H9 (cell line): ENCODE measurements around the gene PTPRN2. TPM values are rescaled to one million over a fixed set of nuclear protein-coding genes. Genes with fewer than 3 reads are reported as not detected.

Source experiments
- DNase-seq: peaks from one replicate; pipeline ENCODE4 v3.0.0-alpha.2; 2017
- H2AFZ ChIP-seq: one replicate; pipeline ENCODE4 v1.6.1; 2013; ENCODE audit warnings: mild to moderate bottlenecking, low read length, control low read depth, moderate library complexity
- H2AK5ac ChIP-seq: 2 replicates; pipeline ENCODE4 v1.6.1; 2013; ENCODE audit warnings: low read length, control low read depth, mixed read lengths; ENCODE audit not compliant: insufficient read length
- H2BK120ac ChIP-seq: one replicate; pipeline ENCODE4 v1.6.1; 2013; ENCODE audit warnings: low read depth, mild to moderate bottlenecking, low read length, control low read depth, inconsistent platforms; ENCODE audit not compliant: poor library complexity, severe bottlenecking
- H2BK12ac ChIP-seq: 2 replicates; pipeline ENCODE4 v1.6.1; 2013; ENCODE audit warnings: low read length, control low read depth, mixed read lengths, low read depth; ENCODE audit not compliant: insufficient read length
- H2BK15ac ChIP-seq: 2 replicates; pipeline ENCODE4 v1.6.1; 2013; ENCODE audit warnings: low read depth, low read length, control low read depth
- H2BK20ac ChIP-seq: one replicate; pipeline ENCODE4 v1.6.1; 2013; ENCODE audit warnings: low read depth, mild to moderate bottlenecking, low read length, control low read depth, inconsistent platforms; ENCODE audit not compliant: poor library complexity, severe bottlenecking
- H2BK5ac ChIP-seq: 2 replicates; pipeline ENCODE4 v1.6.1; 2013; ENCODE audit warnings: low read length, control low read depth, mixed read lengths; ENCODE audit not compliant: insufficient read length
- H3K14ac ChIP-seq: 2 replicates; pipeline ENCODE4 v1.6.1; 2013; ENCODE audit warnings: low read length, control low read depth; ENCODE audit not compliant: insufficient read depth
- H3K18ac ChIP-seq: 2 replicates; pipeline ENCODE4 v1.6.1; 2013; ENCODE audit warnings: low read depth, mild to moderate bottlenecking, mixed read lengths, low read length, control low read depth; ENCODE audit not compliant: insufficient read length
- H3K23ac ChIP-seq: 2 replicates; pipeline ENCODE4 v1.6.1; 2013; ENCODE audit warnings: low read length, control low read depth, mixed read lengths, low read depth; ENCODE audit not compliant: insufficient read length
- H3K23me2 ChIP-seq: 2 replicates; pipeline ENCODE4 v1.6.1; 2013; ENCODE audit warnings: low read depth, mild to moderate bottlenecking, mixed read lengths, low read length, control low read depth; ENCODE audit not compliant: insufficient read length, poor library complexity, severe bottlenecking
- H3K27ac ChIP-seq: 2 replicates; pipeline ENCODE4 v1.5.1; 2013; ENCODE audit warnings: low read length, control low read depth, mixed read lengths, low read depth; ENCODE audit not compliant: insufficient read length
- H3K27me3 ChIP-seq: 2 replicates; pipeline ENCODE4 v1.6.1; 2013; ENCODE audit warnings: low read length, control low read depth, inconsistent platforms; ENCODE audit not compliant: insufficient read depth
- H3K4ac ChIP-seq: 2 replicates; pipeline ENCODE4 v1.6.1; 2013; ENCODE audit warnings: low read depth, mild to moderate bottlenecking, control low read depth, inconsistent platforms, low read length, moderate library complexity
- H3K4me1 ChIP-seq: 2 replicates; pipeline ENCODE4 v1.6.1; 2013; ENCODE audit warnings: low read length, control low read depth, inconsistent platforms; ENCODE audit not compliant: insufficient read depth
- H3K4me2 ChIP-seq: 2 replicates; pipeline ENCODE4 v1.6.1; 2013; ENCODE audit warnings: low read length, control low read depth, mixed read lengths; ENCODE audit not compliant: insufficient read length, insufficient read depth
- H3K56ac ChIP-seq: 2 replicates; pipeline ENCODE4 v1.6.1; 2013; ENCODE audit warnings: low read depth, mild to moderate bottlenecking, mixed read lengths, low read length, control low read depth; ENCODE audit not compliant: insufficient read length
- H3K79me1 ChIP-seq: 2 replicates; pipeline ENCODE4 v1.6.1; 2013; ENCODE audit warnings: low read depth, mild to moderate bottlenecking, moderate library complexity, low read length, control low read depth, inconsistent platforms; ENCODE audit not compliant: insufficient read depth, poor library complexity, severe bottlenecking
- H3K79me2 ChIP-seq: 2 replicates; pipeline ENCODE4 v1.6.1; 2013; ENCODE audit warnings: low read length, control low read depth, inconsistent platforms; ENCODE audit not compliant: insufficient read depth
- H3K9ac ChIP-seq: 2 replicates; pipeline ENCODE4 v1.6.1; 2013; ENCODE audit warnings: low read length, control low read depth, mixed read lengths; ENCODE audit not compliant: insufficient read length; ENCODE audit errors: extremely low read depth
- H3K9me3 ChIP-seq: one replicate; pipeline ENCODE4 v1.6.1; 2013; ENCODE audit warnings: low read depth, low read length, inconsistent platforms; ENCODE audit not compliant: control insufficient read depth
- H3T11ph ChIP-seq: one replicate; pipeline ENCODE4 v1.6.1; 2013; ENCODE audit warnings: mild to moderate bottlenecking, low read length, control low read depth, inconsistent platforms
- H4K20me1 ChIP-seq: one replicate; pipeline ENCODE4 v1.6.1; 2013; ENCODE audit not compliant: control insufficient read depth, insufficient read length, insufficient read depth
- H4K5ac ChIP-seq: 2 replicates; pipeline ENCODE4 v1.6.1; 2013; ENCODE audit warnings: low read depth, mild to moderate bottlenecking, mixed read lengths, low read length, control low read depth; ENCODE audit not compliant: insufficient read length
- H4K8ac ChIP-seq: replicated peaks from 2 replicates; pipeline ENCODE4 v1.6.1; 2013; ENCODE audit warnings: low read length, control low read depth, mixed read lengths, low read depth; ENCODE audit not compliant: insufficient read length
- H4K91ac ChIP-seq: 2 replicates; pipeline ENCODE4 v1.6.1; 2013; ENCODE audit warnings: low read depth, mild to moderate bottlenecking, moderate library complexity, mixed read lengths, low read length, control low read depth; ENCODE audit not compliant: insufficient read length
- H3K27ac Mint-ChIP-seq, 3 experiments: 2 replicates in 2 of 3; 3 replicates in 1 of 3; pipeline ENCODE4 v1.8.0; 2020 to 2021; ENCODE audit warnings: mixed read lengths in 3 of 3, mild to moderate bottlenecking in 1 of 3, moderate library complexity in 1 of 3
- H3K27me3 Mint-ChIP-seq: 2 replicates; pipeline ENCODE4 v1.8.0; 2021; ENCODE audit warnings: low read depth, mild to moderate bottlenecking, moderate library complexity, mixed read lengths
- H3K36me3 Mint-ChIP-seq, 3 experiments: 2 replicates in 2 of 3; 3 replicates in 1 of 3; pipeline ENCODE4 v1.8.0; 2020 to 2021; ENCODE audit warnings: low read depth in 3 of 3, mixed read lengths in 3 of 3; ENCODE audit not compliant: insufficient read depth in 1 of 3
- H3K4me1 Mint-ChIP-seq, 2 experiments: 2 replicates each; pipeline ENCODE4 v1.8.0; 2020; ENCODE audit warnings: mixed read lengths in 2 of 2
- H3K4me3 Mint-ChIP-seq, 2 experiments: 2 replicates in 1 of 2; 3 replicates in 1 of 2; pipeline ENCODE4 v1.8.0; 2020 to 2021; ENCODE audit warnings: mild to moderate bottlenecking in 2 of 2, mixed read lengths in 2 of 2, moderate library complexity in 1 of 2
- H3K9me3 Mint-ChIP-seq, 2 experiments: 2 replicates in 1 of 2; 3 replicates in 1 of 2; pipeline ENCODE4 v1.8.0; 2020; ENCODE audit warnings: mild to moderate bottlenecking in 2 of 2, mixed read lengths in 2 of 2, moderate library complexity in 1 of 2
- WGBS: extraction: QIAGEN DNeasy Blood & Tissue Kit; methylation state at CpG from one replicate; pipeline ENCODE4 v1.1.7; 2013; ENCODE audit warnings: missing lambda C conversion rate, low lambda C conversion rate, mixed read lengths; ENCODE audit not compliant: insufficient read length; ENCODE audit errors: extremely low coverage; 5-methylcytosine and 5-hydroxymethylcytosine counted together
- total RNA-seq: library from RNA; stranded (reverse); gene quantifications from 2 replicates; pipeline ENCODE4 v1.2.1, GENCODE V29; 2021
- TF ChIP-seq, protein P1 (sequence below): fragments of 200-600 bp; sonication (generic); conservative IDR thresholded peaks from 3 replicates; pipeline ENCODE4 v1.8.0; 2021; ENCODE audit warnings: antibody characterized with exemption, mild to moderate bottlenecking

Gene PTPRN2
- total RNA-seq, 1 experiment from 2014 or later: 5.2 TPM

- Histone ChIP-seq H2BK5ac (no peak overlapping the region), H3K23me2 (no peaks in the 10 kb centered on the region), H2BK15ac (no peak overlapping the region), H3K27me3 (no peaks in the 10 kb centered on the region), H3K9me3 (no peaks in the 10 kb centered on the region), H3K79me2 (no peaks in the 10 kb centered on the region), H4K91ac (no peak overlapping the region), H3K79me1 (no peaks in the 10 kb centered on the region), H2BK20ac (no peak overlapping the region), H4K8ac (no peak overlapping the region), H3T11ph (no peak overlapping the region), H2AFZ (no peak overlapping the region), H3K14ac (no peak overlapping the region), H3K9ac (no peak overlapping the region), H2BK12ac (no peak overlapping the region), H3K18ac (no peak overlapping the region), H3K27ac (no peak overlapping the region), H3K56ac (no peak overlapping the region), H3K4me2 (no peak overlapping the region), H3K23ac (no peak overlapping the region), H3K4ac (no peak overlapping the region), H2AK5ac (no peak overlapping the region), H4K20me1 (no peaks in the 10 kb centered on the region), H4K5ac (no peak overlapping the region), H3K4me1 (no peaks in the 10 kb centered on the region), H2BK120ac (no peak overlapping the region)
- H3K9me3 Mint-ChIP-seq: no peaks in the 10 kb centered on the region
- no peak overlapping the region for H3K27ac Mint-ChIP-seq
- no peak for DNase-seq
- H3K27me3 Mint-ChIP-seq: peaks cover 100% of the 10 kb centered on the region
- no peaks in the 10 kb centered on the region for H3K36me3 Mint-ChIP-seq
- no CpG with 5 or more reads among the region's 24 CpGs for WGBS
- H3K4me1 Mint-ChIP-seq: peaks cover 15 to 18% of the 10 kb centered on the region in 2 experiments
- TF ChIP-seq, protein P1, sequence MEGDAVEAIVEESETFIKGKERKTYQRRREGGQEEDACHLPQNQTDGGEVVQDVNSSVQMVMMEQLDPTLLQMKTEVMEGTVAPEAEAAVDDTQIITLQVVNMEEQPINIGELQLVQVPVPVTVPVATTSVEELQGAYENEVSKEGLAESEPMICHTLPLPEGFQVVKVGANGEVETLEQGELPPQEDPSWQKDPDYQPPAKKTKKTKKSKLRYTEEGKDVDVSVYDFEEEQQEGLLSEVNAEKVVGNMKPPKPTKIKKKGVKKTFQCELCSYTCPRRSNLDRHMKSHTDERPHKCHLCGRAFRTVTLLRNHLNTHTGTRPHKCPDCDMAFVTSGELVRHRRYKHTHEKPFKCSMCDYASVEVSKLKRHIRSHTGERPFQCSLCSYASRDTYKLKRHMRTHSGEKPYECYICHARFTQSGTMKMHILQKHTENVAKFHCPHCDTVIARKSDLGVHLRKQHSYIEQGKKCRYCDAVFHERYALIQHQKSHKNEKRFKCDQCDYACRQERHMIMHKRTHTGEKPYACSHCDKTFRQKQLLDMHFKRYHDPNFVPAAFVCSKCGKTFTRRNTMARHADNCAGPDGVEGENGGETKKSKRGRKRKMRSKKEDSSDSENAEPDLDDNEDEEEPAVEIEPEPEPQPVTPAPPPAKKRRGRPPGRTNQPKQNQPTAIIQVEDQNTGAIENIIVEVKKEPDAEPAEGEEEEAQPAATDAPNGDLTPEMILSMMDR: no peak
- no peak overlapping the region for H3K4me3 Mint-ChIP-seq
These were observed 1017.0 kb downstream of the PTPRN2 start for GRCh38 chr7:157570531-157571200.
